Activated CD4-positive, alpha-beta T cell treated with anti-CD3 and anti-CD28 coated beads, Interleukin-2, amount 10 ng/mL, durations not matched to agents 7 days and 5 days (primary cell): ENCODE data around the gene TENT5C. TPM values are rescaled to one million over a fixed set of nuclear protein-coding genes. Genes with fewer than 3 reads are reported as not detected.

Experiments used
- CTCF ChIA-PET: fragments of 350-600 bp; sonication (Branson Sonifier 250); formaldehyde crosslinking; loops from one replicate; lab custom pipeline; 2021; ENCODE audit warnings: antibody characterized with exemption; lab: Charles Lee
- POLR2A ChIA-PET: fragments of 350-600 bp; sonication (Branson Sonifier 250); formaldehyde crosslinking; loops from one replicate; lab custom pipeline; 2021; ENCODE audit warnings: antibody characterized with exemption; lab: Charles Lee
- DNase-seq: peaks from one replicate; pipeline ENCODE4 v3.0.0-alpha.2; 2020
- H3K27ac Mint-ChIP-seq: one replicate; pipeline ENCODE4 v1.8.0; 2021; ENCODE audit warnings: mild to moderate bottlenecking, moderate library complexity, mixed read lengths
- H3K27me3 Mint-ChIP-seq: one replicate; pipeline ENCODE4 v1.8.0; 2021; ENCODE audit warnings: mixed read lengths
- H3K36me3 Mint-ChIP-seq: one replicate; pipeline ENCODE4 v1.8.0; 2021; ENCODE audit warnings: low read depth, mixed read lengths
- H3K4me1 Mint-ChIP-seq: one replicate; pipeline ENCODE4 v1.8.0; 2021; ENCODE audit warnings: mixed read lengths
- H3K4me3 Mint-ChIP-seq: one replicate; pipeline ENCODE4 v1.8.0; 2021; ENCODE audit warnings: mild to moderate bottlenecking, moderate library complexity, mixed read lengths
- H3K9me3 Mint-ChIP-seq: one replicate; pipeline ENCODE4 v1.8.0; 2021; ENCODE audit warnings: mixed read lengths
- total RNA-seq, 2 experiments: library from RNA; stranded (reverse); gene quantifications; one replicate each; pipeline ENCODE4 v1.2.3, GENCODE V29; 2021

The TENT5C gene
- total RNA-seq, 2 experiments from 2014 or later: 13.3 to 13.7 TPM

GRCh38 chr1:117622726-117623125 is 16.9 kb downstream of the TENT5C start:
- Mint-ChIP-seq H3K4me3 (no peak overlapping the region), H3K27ac (no peak overlapping the region), H3K9me3 (no peaks in the 10 kb centered on the region), H3K27me3 (peaks cover 2% of the 10 kb centered on the region), H3K4me1 (peaks cover 35% of the 10 kb centered on the region), H3K36me3 (peaks cover 58% of the 10 kb centered on the region)
- no peak for DNase-seq
- ChIA-PET CTCF (interaction anchor here (1.0 to 1.3 kb wide), 3 partner anchors 9 to 87 kb away, joined by 3 to 7 read pairs (median 5); no protein-coding TSS in a partner anchor), POLR2A (interaction anchor here (0.6 kb wide), 1 partner anchor 52 kb away, joined by 3 read pairs; no protein-coding TSS in a partner anchor)

DNA sequence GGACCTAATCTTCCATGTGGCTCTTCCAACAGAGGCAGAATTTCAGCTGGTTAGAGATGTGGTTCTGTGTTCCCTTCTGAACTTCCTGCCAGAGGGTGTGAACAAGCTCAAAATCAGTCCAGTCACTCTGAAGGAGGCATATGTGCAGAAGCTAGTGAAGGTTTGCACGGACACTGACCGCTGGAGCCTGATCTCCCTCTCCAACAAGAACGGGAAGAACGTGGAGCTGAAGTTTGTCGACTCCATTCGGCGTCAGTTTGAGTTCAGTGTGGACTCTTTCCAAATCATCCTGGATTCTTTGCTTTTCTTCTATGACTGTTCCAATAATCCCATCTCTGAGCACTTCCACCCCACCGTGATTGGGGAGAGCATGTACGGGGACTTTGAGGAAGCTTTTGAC is 17.3 kb downstream of the TENT5C start:
- no peak overlapping the region for H3K27ac Mint-ChIP-seq
- DNase-seq: no peak
- H3K4me3 Mint-ChIP-seq: no peak overlapping the region
- H3K27me3 Mint-ChIP-seq: peaks cover 2% of the 10 kb centered on the region
- H3K36me3 Mint-ChIP-seq: peaks cover 55% of the 10 kb centered on the region
- ChIA-PET POLR2A (interaction anchor here (0.6 kb wide), 1 partner anchor 52 kb away, joined by 3 read pairs; no protein-coding TSS in a partner anchor), CTCF (interaction anchor here (1.0 to 1.3 kb wide), 3 partner anchors 8 to 88 kb away, joined by 3 to 7 read pairs (median 5); no protein-coding TSS in a partner anchor)
- peaks cover 32% of the 10 kb centered on the region for H3K4me1 Mint-ChIP-seq
- no peaks in the 10 kb centered on the region for H3K9me3 Mint-ChIP-seq

- H3K9me3 Mint-ChIP-seq: no peaks in the 10 kb centered on the region
- no peak overlapping the region for H3K4me3 Mint-ChIP-seq
- DNase-seq: no peak
- ChIA-PET POLR2A (no interaction called here), CTCF (interaction anchor here (1.0 to 1.3 kb wide), 3 partner anchors 8 to 88 kb away, joined by 3 to 7 read pairs (median 5); no protein-coding TSS in a partner anchor)
- H3K4me1 Mint-ChIP-seq: peaks cover 28% of the 10 kb centered on the region
- H3K27ac Mint-ChIP-seq: no peak overlapping the region
- peaks cover 56% of the 10 kb centered on the region for H3K36me3 Mint-ChIP-seq
- peaks cover 2% of the 10 kb centered on the region for H3K27me3 Mint-ChIP-seq
Observed at GRCh38 chr1:117623698-117624097, 17.9 kb downstream of the TENT5C start.

GRCh38 chr1:117627546-117628130 is 21.8 kb downstream of the TENT5C start:
- Mint-ChIP-seq H3K27me3 (peaks cover 2% of the 10 kb centered on the region), H3K36me3 (peaks cover 45% of the 10 kb centered on the region), H3K4me1 (peaks cover 33% of the 10 kb centered on the region), H3K9me3 (no peaks in the 10 kb centered on the region), H3K27ac (no peak overlapping the region), H3K4me3 (no peak overlapping the region)
- ChIA-PET POLR2A (no interaction called here), CTCF (interaction anchor here (0.9 to 1.4 kb wide), 5 partner anchors 11 to 131 kb away, joined by 3 to 4 read pairs (median 3); no protein-coding TSS in a partner anchor)
- no peak for DNase-seq

- Mint-ChIP-seq H3K4me1 (peaks cover 35% of the 10 kb centered on the region), H3K9me3 (no peaks in the 10 kb centered on the region), H3K36me3 (peaks cover 40% of the 10 kb centered on the region), H3K27ac (no peak overlapping the region), H3K27me3 (peaks cover 2% of the 10 kb centered on the region), H3K4me3 (no peak overlapping the region)
- DNase-seq: no peak
- ChIA-PET CTCF (interaction anchor here (0.6 to 1.4 kb wide), 6 partner anchors 11 to 294 kb away, joined by 3 to 4 read pairs (median 3); no protein-coding TSS in a partner anchor), POLR2A (no interaction called here)
Observed at GRCh38 chr1:117628343-117628742, 22.5 kb downstream of the TENT5C start.

DNA sequence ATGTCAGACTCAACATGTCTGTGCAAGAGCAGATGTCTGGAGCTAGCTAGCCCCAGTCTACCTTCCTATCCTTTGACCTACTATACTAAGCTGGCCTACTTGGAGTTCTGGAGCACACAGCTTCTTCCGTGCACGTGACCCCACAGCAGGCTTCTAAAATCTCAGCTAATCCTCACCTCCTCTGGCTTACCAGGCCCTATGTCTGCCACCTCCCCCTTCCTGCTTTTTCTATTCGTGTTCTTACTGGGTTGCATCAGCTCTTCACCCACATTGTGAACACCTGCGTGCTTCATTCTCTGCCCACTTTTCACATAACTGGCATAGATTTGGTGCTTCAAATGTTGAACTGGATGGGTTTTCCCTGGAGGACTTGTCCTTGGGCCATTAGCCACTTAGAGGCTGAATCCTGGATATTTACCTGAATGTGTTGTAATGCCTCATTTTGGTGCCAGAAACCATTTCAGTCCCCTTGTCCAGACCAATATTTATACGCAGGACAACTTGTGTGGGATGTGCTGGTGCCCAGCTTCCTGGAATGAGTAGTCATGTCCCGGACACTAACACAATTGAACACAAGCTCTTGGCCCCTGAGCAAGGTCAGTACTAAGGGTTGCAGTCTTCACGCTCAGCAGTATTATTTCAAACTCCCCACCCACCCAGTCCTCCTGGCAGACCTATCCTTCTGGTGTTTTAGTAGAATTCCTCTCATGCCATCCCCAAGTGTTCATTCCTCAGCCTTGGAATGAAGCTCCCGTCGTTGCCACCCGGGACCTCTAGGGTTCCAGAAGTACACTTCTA is 24.0 kb downstream of the TENT5C start:
- CTCF ChIA-PET: interaction anchor here (0.8 to 2.1 kb wide), 8 partner anchors 8 to 94 kb away, joined by 3 to 5 read pairs (median 3); no protein-coding TSS in a partner anchor
- peaks cover 26% of the 10 kb centered on the region for H3K36me3 Mint-ChIP-seq
- H3K4me1 Mint-ChIP-seq: peaks cover 42% of the 10 kb centered on the region
- H3K9me3 Mint-ChIP-seq: no peaks in the 10 kb centered on the region
- POLR2A ChIA-PET: no interaction called here
- no peak overlapping the region for H3K4me3 Mint-ChIP-seq
- no peak for DNase-seq
- no peak overlapping the region for H3K27ac Mint-ChIP-seq
- H3K27me3 Mint-ChIP-seq: peaks cover 4% of the 10 kb centered on the region

GRCh38 chr1:117630423-117630998 is 24.7 kb downstream of the TENT5C start:
- Mint-ChIP-seq H3K4me1 (peaks cover 44% of the 10 kb centered on the region), H3K4me3 (no peak overlapping the region), H3K36me3 (peaks cover 19% of the 10 kb centered on the region), H3K27me3 (peaks cover 5% of the 10 kb centered on the region), H3K27ac (no peak overlapping the region), H3K9me3 (no peaks in the 10 kb centered on the region)
- POLR2A ChIA-PET: no interaction called here
- DNase-seq: no peak
- CTCF ChIA-PET: interaction anchor here (0.8 to 2.8 kb wide), 6 partner anchors 12 to 35 kb away, joined by 3 to 12 read pairs (median 4); no protein-coding TSS in a partner anchor

DNA sequence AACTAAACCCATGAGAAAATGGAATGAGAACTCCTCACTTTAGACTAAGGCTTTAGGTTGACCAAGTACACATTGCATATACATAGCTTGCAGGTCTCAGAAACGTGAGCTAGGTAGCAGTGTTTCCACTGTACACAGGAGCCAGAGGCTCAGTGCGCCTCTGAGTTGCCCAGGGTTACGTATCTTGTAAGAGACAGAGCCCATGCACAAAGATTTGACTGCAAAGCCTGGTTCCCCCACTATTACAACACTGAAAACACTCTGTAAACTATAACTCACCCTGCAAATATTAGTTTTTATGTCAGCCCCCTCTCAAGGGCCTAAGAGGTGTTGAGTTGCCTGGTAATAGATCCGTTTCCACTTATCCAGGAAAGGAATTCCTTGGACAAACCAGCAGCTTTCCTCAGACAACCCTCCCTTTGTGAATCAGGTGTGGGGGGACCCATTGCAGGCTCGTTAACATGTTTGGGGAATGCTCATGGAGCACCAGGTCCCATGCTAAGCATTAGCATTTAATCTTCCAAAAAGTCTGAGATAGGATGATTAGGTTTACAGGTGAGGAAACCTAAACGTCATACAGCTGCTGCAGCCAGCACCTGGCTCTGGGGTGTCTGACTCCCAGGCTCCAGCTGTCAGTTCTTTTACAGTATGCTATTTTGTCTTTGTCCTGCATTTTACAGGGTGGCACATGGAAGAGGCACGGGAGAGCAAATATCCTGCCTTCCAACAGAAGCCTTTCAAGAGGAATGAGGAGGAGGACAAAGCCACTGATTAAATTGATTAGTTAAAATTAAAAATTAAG is 25.7 kb downstream of the TENT5C start:
- Mint-ChIP-seq H3K27ac (no peak overlapping the region), H3K36me3 (peaks cover 12% of the 10 kb centered on the region), H3K4me3 (no peak overlapping the region), H3K27me3 (peaks cover 14% of the 10 kb centered on the region), H3K9me3 (no peaks in the 10 kb centered on the region), H3K4me1 (peaks cover 51% of the 10 kb centered on the region)
- no peak for DNase-seq
- ChIA-PET CTCF (interaction anchor here (0.6 to 2.8 kb wide), 4 partner anchors 8 to 34 kb away, joined by 3 to 12 read pairs (median 4); no protein-coding TSS in a partner anchor), POLR2A (no interaction called here)

DNA sequence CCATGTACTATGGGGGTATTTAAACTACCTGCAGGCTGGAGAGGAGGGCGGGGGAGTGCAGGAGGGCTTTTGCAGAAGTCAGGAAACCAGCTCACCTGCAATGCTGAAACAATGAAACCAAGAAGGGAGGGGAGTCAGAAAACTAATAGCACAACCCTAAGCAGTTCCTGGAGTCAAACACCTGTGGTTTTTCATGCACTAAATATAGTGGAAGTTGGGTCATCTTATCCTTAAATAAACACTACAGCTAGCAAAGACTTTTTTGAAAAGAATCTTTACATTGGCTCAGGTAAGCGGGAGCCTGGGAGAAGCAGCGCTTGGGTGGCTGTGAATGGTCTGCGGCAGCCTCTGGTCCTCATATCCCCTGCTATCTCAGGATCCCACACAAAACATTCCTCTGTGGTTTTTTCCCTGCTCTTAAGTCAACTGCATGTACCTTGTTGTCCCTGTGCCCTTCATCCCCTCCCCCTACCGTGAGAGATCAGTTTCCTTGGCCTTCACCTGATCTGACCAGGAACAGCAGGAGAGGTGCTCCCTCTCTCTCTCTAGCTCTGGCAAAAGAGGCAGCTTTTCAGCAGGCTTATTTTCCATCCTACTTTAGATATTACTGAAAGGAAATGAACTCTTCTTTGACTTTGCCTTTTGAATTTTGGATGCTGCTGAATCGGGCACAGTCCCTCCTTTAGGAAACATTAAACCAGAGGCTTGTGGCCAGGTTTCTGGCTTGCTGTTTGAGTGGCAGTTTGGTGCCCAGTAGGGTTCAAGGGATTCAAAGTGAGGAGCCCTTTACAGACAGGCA is 26.6 kb downstream of the TENT5C start:
- Mint-ChIP-seq H3K27ac (peak overlapping the region; percentile 6), H3K36me3 (peaks cover 9% of the 10 kb centered on the region), H3K27me3 (peaks cover 14% of the 10 kb centered on the region), H3K9me3 (no peaks in the 10 kb centered on the region), H3K4me3 (peak overlapping the region; percentile 32), H3K4me1 (peaks cover 50% of the 10 kb centered on the region)
- CTCF ChIA-PET: interaction anchor here (0.8 to 2.8 kb wide), 6 partner anchors 10 to 42 kb away, joined by 3 to 12 read pairs (median 3); partner anchors contain the start of gene TENT5C
- POLR2A ChIA-PET: no interaction called here
- no peak for DNase-seq

DNA sequence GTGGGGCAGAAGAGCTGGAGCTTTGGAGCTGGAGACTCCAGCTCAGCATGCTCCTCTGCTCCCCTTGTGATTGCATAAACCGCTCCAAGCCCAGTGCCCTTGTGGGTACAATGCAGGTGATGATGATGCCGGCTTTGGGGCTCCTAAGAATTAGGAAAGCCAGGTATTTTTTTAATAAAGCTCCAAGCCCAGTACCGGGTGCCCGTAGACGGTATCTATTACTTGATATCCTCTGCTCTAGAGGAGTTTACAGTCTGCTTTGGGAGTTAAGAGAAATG is 27.2 kb downstream of the TENT5C start:
- H3K4me1 Mint-ChIP-seq: peaks cover 47% of the 10 kb centered on the region
- no peak for DNase-seq
- ChIA-PET POLR2A (no interaction called here), CTCF (interaction anchor here (0.6 to 2.8 kb wide), 6 partner anchors 9 to 1159 kb away, joined by 3 to 12 read pairs (median 3); partner anchors contain the start of gene TENT5C)
- H3K4me3 Mint-ChIP-seq: no peak overlapping the region
- peaks cover 12% of the 10 kb centered on the region for H3K27me3 Mint-ChIP-seq
- no peaks in the 10 kb centered on the region for H3K9me3 Mint-ChIP-seq
- H3K27ac Mint-ChIP-seq: no peak overlapping the region
- peaks cover 9% of the 10 kb centered on the region for H3K36me3 Mint-ChIP-seq

DNA sequence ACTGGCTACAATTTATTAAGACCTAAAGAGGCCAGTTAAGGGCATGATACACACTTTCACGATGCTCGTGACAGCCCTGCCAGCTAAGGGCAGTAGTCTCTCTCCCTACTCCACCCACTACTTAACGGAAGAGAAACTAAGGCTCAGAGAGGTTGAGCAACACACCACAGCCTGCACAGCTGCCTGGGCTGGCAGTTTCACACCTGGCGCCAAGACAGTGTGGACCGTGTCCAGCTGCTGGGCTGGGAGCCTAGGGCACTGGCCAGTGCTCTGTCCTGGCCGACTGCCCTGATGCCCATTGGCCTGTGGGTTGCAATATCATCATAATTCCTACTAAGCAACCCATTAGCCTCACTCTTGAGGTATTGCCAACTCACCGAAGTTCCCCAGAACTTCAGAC is 27.6 kb downstream of the TENT5C start:
- H3K9me3 Mint-ChIP-seq: no peaks in the 10 kb centered on the region
- no peak for DNase-seq
- peaks cover 13% of the 10 kb centered on the region for H3K27me3 Mint-ChIP-seq
- peaks cover 47% of the 10 kb centered on the region for H3K4me1 Mint-ChIP-seq
- no peak overlapping the region for H3K27ac Mint-ChIP-seq
- POLR2A ChIA-PET: no interaction called here
- H3K4me3 Mint-ChIP-seq: no peak overlapping the region
- peaks cover 9% of the 10 kb centered on the region for H3K36me3 Mint-ChIP-seq
- CTCF ChIA-PET: interaction anchor here (0.6 to 2.8 kb wide), 6 partner anchors 9 to 1160 kb away, joined by 3 to 12 read pairs (median 3); partner anchors contain the start of gene TENT5C
